KMS-11 (cell line): ENCODE measurements around the gene ATP7B.

Source experiments
- H2AFZ ChIP-seq: fragments of 200-600 bp; sonication (generic); 2 replicates; pipeline ENCODE4 v1.6.1; 2016; ENCODE audit warnings: antibody characterized with exemption, mixed run types, low read depth
- H3K27ac ChIP-seq: fragments of 200-600 bp; sonication (generic); 2 replicates; pipeline ENCODE4 v1.6.1; 2016; ENCODE audit warnings: mild to moderate bottlenecking, mixed run types
- H3K27me3 ChIP-seq: fragments of 200-600 bp; sonication (generic); 2 replicates; pipeline ENCODE4 v1.6.1; 2017; ENCODE audit warnings: mild to moderate bottlenecking, low read depth, mixed run types, moderate library complexity; ENCODE audit not compliant: insufficient read depth
- H3K36me3 ChIP-seq: fragments of 200-600 bp; sonication (generic); 2 replicates; pipeline ENCODE4 v1.6.1; 2017; ENCODE audit warnings: mild to moderate bottlenecking, mixed run types; ENCODE audit not compliant: insufficient read depth
- H3K4me1 ChIP-seq: fragments of 200-600 bp; sonication (generic); 2 replicates; pipeline ENCODE4 v1.6.1; 2016; ENCODE audit warnings: mild to moderate bottlenecking, low read depth, mixed run types; ENCODE audit not compliant: poor library complexity, severe bottlenecking
- H3K4me2 ChIP-seq: fragments of 200-600 bp; sonication (generic); 2 replicates; pipeline ENCODE4 v1.7.0; 2016; ENCODE audit warnings: mild to moderate bottlenecking, mixed run types
- H3K4me3 ChIP-seq: fragments of 200-600 bp; sonication (generic); IDR thresholded peaks from 2 replicates; pipeline ENCODE4 v1.6.1; 2017; ENCODE audit warnings: low read depth, low read length, mixed read lengths; ENCODE audit not compliant: insufficient read depth
- H3K79me2 ChIP-seq: fragments of 200-600 bp; sonication (generic); 2 replicates; pipeline ENCODE4 v1.6.1; 2016; ENCODE audit warnings: low read depth, mixed run types; ENCODE audit not compliant: insufficient read depth
- H3K9ac ChIP-seq: fragments of 200-600 bp; sonication (generic); 2 replicates; pipeline ENCODE4 v1.6.1; 2016; ENCODE audit warnings: mild to moderate bottlenecking, mixed run types
- H4K20me1 ChIP-seq: fragments of 200-600 bp; sonication (generic); 2 replicates; pipeline ENCODE4 v1.6.1; 2016; ENCODE audit warnings: mild to moderate bottlenecking, mixed run types; ENCODE audit not compliant: insufficient read depth
- TF ChIP-seq, protein P1 (sequence below): fragments of 200-600 bp; sonication (generic); conservative IDR thresholded peaks from 2 replicates; pipeline ENCODE4 v1.6.1; 2017; ENCODE audit warnings: low read depth, mild to moderate bottlenecking, antibody characterized with exemption, low read length, moderate library complexity, mixed read lengths

The ATP7B gene

DNA sequence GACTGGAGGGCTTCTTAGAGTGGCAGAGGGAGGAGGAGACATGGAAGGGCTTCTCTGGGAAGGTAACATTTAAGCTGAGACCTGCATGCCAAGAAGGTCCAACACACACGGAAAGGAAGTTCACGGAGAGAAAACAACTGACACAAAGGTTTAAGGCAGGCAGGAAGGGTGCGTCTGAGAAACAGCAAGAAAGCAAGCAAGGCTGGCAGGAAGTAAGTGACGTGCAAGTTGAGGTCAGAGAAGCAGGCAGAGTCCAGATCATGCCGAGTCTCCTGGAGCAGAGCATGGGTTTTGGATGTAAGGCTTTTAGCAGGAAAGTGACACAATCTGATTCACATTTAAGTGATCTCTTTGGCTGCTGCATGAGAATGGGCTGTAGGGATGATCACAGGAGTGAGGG lies 60.5 kb downstream of the ATP7B start:
- Histone ChIP-seq H3K4me2 (no peak overlapping the region), H3K79me2 (no peaks in the 10 kb centered on the region), H3K9ac (no peak overlapping the region), H3K27me3 (no peaks in the 10 kb centered on the region), H2AFZ (no peak overlapping the region), H3K27ac (no peak overlapping the region), H3K36me3 (no peaks in the 10 kb centered on the region), H4K20me1 (no peaks in the 10 kb centered on the region), H3K4me3 (no peak overlapping the region), H3K4me1 (peaks cover 4% of the 10 kb centered on the region)
- TF ChIP-seq, protein P1, sequence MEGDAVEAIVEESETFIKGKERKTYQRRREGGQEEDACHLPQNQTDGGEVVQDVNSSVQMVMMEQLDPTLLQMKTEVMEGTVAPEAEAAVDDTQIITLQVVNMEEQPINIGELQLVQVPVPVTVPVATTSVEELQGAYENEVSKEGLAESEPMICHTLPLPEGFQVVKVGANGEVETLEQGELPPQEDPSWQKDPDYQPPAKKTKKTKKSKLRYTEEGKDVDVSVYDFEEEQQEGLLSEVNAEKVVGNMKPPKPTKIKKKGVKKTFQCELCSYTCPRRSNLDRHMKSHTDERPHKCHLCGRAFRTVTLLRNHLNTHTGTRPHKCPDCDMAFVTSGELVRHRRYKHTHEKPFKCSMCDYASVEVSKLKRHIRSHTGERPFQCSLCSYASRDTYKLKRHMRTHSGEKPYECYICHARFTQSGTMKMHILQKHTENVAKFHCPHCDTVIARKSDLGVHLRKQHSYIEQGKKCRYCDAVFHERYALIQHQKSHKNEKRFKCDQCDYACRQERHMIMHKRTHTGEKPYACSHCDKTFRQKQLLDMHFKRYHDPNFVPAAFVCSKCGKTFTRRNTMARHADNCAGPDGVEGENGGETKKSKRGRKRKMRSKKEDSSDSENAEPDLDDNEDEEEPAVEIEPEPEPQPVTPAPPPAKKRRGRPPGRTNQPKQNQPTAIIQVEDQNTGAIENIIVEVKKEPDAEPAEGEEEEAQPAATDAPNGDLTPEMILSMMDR: no peak

DNA sequence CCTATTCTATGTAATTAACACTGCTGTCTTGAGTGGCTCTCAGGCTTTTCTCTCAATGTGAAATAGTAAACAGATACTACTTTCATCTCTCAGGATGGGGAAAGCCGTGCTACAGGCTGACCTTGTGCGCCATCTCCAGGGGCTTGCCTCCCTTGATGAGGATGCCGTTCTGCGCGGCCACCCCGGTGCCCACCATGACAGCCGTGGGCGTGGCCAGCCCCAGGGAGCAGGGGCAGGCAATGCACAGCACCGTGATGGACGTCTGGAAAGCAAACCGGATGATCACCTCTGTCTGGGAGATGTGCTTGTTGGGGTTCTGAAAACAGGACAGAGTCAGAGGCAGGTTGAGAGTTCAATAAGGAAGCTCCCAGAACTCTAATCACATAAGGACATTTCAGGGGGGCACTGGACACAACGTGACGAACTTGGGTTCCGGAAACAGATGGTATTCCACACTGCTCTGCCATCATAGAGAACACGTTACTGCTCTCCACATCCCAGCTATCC lies 65.0 kb downstream of the ATP7B start:
- no peak overlapping the region for H3K4me2 ChIP-seq
- H3K4me3 ChIP-seq: no peak overlapping the region
- no peaks in the 10 kb centered on the region for H3K79me2 ChIP-seq
- peaks cover 23% of the 10 kb centered on the region for H3K4me1 ChIP-seq
- H4K20me1 ChIP-seq: no peaks in the 10 kb centered on the region
- TF ChIP-seq, protein P1: no peak
- no peak overlapping the region for H2AFZ ChIP-seq
- no peak overlapping the region for H3K27ac ChIP-seq
- no peaks in the 10 kb centered on the region for H3K36me3 ChIP-seq
- H3K9ac ChIP-seq: no peak overlapping the region
- H3K27me3 ChIP-seq: no peaks in the 10 kb centered on the region

DNA sequence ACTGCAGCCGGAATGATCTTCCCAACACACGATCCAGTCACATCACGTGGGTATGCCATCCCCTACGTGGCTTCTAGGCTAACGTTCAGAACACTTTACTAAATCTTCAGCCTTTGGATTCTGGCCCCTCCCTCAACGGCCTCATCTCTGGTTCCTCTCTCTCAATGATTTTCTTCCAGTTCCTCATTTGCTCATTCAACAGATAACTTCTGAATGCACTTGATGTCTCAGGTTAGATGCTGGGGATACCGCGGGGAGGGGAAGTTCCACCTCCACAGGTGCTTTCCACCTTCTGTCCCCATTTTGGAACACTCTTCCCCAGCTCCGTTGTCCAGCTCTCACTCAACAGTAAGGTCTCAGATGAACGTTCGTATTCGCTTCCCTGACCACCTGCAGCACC lies 66.1 kb downstream of the ATP7B start:
- no peak overlapping the region for H3K27ac ChIP-seq
- H3K27me3 ChIP-seq: no peaks in the 10 kb centered on the region
- no peaks in the 10 kb centered on the region for H3K79me2 ChIP-seq
- TF ChIP-seq, protein P1: no peak
- H3K36me3 ChIP-seq: no peaks in the 10 kb centered on the region
- no peak overlapping the region for H3K9ac ChIP-seq
- H3K4me2 ChIP-seq: no peak overlapping the region
- H3K4me3 ChIP-seq: no peak overlapping the region
- no peak overlapping the region for H2AFZ ChIP-seq
- no peaks in the 10 kb centered on the region for H4K20me1 ChIP-seq
- peaks cover 30% of the 10 kb centered on the region for H3K4me1 ChIP-seq

DNA sequence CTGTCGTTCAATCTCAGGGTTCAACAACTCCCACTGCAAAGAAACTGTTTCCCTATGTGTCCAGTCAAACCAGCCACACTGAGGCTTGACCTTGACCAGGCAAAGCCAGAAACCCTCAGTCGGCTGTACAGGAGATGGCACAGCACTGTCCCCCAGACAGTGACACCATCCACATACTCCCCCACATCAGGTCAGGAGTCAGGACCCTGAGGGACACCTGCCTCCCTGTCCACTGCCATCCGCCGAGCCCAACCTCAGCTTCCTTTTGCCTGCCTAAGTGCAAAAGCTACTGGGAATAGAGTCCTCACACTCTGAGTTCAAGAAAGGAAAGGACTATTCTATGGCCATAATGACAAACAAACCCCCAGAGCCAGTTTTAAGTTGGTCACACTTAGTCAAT lies 66.8 kb downstream of the ATP7B start:
- Histone ChIP-seq H3K4me2 (no peak overlapping the region), H3K36me3 (no peaks in the 10 kb centered on the region)

More for the DNA sequence above, 66.8 kb downstream of the ATP7B start:
- peaks cover 30% of the 10 kb centered on the region for H3K4me1 ChIP-seq
- no peak overlapping the region for H2AFZ ChIP-seq
- H3K4me3 ChIP-seq: no peak overlapping the region
- no peaks in the 10 kb centered on the region for H3K79me2 ChIP-seq
- no peak overlapping the region for H3K27ac ChIP-seq
- no peaks in the 10 kb centered on the region for H3K27me3 ChIP-seq
- no peak overlapping the region for H3K9ac ChIP-seq
- TF ChIP-seq, protein P1: no peak
- no peaks in the 10 kb centered on the region for H4K20me1 ChIP-seq
